HG02870 (cell line): ENCODE measurements around the gene FAU.
A peak's percentile ranks its signal among the peaks of the same experiment; 100 is the strongest.

Source experiments
- ATAC-seq: cut with Tn5 transposase; IDR thresholded peaks from one replicate; pipeline ENCODE4 v1.9.1; 2021; ENCODE audit warnings: mild to moderate bottlenecking, moderate library complexity; ENCODE audit not compliant: unreplicated experiment

The FAU gene

DNA sequence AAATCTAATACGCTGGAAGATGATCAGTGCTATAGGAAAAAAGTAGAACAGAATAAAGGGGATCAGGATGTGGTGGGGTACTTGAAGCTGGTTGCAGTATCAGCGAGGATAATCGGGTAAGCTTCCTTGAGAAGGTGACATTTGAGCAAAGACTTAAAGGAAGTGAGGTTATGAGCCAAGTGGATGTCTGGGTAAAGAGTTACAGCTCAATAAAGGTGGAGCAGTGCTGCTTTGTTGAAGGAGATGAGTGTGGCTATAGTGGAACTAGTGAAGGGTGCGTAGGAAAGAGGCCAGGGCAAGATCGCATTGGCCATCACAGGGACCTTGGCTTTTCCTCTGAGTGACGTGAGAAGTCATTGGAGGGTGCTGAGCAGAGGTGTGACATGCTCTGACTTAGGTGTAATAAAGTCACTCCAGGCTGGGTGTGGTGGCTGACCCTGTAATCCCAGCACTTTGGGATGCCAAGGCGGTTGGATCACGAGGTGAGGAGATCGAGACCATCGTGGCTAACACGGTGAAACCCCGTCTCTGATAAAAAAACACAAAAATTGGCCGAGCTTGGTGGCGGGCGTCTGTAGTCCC, 14.7 kb upstream of the FAU start:
- no peak for ATAC-seq

DNA sequence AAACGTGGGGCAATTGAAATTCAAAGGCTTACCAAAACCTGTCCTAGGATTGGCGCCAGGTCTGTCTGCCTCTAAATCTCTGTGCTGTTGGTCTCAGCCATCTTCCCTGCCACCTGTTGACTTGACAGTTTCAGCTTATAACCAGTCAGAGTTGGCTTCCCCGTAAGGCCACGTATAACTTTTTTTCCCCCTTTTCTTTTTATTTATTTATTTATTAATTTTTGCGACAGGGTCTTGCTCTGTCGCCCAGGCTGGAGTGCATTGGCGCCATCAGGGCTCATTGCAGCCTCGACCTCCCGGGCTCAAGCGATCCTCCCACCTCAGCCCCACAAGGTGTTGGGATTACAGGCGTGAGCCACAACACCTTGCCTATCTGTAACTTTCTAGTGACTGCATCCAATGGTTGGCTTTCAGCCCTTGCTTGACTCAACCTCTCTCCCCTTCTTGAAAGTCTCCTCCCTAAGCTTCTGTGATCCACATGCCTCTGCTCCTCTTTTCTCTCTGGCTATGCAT, 13.8 kb upstream of the FAU start:
- ATAC-seq, result no peak

DNA sequence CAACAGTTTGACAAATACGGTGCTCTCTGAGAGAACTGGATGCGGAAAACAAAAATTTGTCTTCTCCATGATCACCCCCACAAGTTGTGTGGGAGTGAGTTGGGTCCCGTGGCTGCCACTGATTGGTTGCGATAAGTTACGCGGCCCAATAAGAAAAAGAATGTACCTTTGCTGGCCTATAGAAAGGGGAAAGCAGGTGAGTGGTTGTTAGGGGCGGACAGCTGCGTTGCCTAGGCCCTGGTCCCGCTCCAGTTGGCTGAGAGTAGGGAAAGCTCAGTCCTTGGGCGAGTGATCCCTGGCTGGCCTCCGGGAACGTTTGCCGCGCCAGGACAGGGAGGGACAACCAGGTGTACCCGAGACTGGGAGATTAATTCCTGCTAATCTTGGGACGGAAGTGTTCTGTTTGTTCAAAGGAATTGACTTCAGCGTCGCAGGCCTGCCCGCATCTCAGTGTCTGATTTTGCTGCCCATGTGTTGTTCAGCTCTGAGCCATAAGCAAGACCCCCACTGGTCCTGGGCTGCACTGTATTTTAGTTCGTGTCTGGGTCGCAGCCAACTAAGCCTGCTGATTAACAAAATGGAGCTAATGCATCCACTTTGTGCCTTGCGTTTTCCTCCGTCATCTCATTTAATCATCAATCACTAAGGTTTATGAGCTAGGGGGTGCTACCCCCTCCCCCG, 13.2 kb upstream of the FAU start:
- ATAC-seq, result peak; percentile 56

DNA sequence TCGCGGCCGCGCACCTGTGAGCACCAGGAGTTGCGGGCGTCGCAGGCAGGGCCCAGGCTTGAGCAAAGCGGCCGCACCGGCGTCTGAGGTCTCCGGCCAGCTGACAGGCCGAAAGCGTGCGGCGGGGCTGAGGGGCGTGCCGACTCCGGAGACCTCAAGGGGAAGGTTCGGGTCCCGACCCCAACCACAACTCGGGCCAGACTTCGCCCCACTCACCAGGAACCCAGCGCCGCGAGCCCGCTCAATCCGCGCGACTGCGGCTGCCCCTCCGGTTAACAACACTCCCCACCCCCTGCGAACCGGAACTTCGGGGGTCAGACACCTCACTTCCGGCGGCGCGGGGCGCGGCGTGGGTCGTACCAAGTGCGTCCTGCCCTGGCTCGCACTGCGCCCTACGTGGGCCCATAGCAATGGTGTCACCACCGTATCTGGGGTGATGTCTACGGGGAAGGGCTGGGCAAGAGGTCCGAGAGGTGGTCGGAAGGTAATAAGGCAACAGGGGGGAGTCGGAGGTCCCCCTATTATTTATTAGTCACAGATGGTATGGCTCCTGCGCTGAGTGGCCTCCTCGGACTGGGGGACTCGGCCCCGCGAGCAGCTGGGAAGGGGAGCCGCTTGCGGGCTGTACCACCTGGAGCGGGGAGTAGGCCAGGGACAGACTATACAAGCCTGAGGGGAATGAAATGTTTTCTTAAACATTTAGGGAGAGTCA, 12.5 kb upstream of the FAU start, which contains the start of gene SYVN1:
Gene SYVN1, minus strand, starts transcription at position 280 of the 712 bp plus-strand sequence. CDS start 918 bp downstream, outside the sequence.
- peak; percentile 51 for ATAC-seq

DNA sequence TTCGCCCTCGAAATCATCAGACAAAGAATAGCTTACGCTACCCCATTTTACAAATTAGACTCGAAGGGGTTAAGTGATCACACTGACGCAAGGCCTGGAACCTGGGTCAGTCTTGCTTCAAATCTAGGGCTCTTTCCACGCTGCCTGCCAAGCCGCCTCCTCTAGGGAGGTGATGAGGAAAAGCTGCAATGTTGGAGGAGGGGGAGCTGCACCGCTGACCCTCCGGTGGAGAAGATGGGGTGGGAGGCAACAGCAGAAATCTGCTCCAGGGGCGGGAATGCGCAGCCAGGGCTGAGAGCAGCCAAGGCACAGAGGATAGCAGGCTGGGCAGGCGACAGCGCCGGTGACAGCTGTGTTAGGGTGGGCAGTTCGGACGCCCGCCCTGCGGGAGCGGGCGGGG, 11.8 kb upstream of the FAU start:
- no peak for ATAC-seq

DNA sequence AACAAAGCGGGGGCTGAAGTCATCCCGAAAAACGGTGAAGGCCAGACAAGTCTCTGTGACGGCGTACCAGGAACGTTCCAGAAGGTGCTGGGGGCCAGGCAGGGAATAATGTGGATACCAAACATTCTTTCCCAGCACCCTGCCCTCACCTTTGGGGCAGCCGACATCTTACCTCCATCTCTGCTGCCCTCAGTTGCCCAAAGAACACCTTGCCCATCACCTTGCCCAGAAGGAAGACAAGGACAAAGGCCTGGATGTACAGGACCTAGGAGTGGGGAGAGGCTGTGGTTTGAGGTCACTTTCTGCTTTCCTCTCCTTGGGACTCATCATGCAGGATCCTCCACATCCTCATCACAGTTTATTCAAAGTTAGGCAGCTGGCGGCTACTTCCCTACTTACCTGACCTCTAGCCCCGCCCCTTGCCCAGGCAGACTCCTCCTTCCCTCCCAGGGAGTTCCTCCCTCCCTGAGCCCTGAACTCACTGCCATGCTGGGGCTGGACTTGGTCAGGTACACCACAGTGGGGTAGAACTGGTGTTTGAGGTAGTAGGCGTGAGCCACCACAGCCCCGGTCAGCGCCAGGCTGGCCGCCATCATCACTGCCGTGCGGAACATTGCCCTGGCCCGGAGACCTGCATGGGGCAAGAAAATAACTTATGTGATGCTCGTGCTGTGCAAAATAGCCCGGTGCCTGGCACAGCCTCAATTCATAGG, 11.2 kb upstream of the FAU start:
- no peak for ATAC-seq

DNA sequence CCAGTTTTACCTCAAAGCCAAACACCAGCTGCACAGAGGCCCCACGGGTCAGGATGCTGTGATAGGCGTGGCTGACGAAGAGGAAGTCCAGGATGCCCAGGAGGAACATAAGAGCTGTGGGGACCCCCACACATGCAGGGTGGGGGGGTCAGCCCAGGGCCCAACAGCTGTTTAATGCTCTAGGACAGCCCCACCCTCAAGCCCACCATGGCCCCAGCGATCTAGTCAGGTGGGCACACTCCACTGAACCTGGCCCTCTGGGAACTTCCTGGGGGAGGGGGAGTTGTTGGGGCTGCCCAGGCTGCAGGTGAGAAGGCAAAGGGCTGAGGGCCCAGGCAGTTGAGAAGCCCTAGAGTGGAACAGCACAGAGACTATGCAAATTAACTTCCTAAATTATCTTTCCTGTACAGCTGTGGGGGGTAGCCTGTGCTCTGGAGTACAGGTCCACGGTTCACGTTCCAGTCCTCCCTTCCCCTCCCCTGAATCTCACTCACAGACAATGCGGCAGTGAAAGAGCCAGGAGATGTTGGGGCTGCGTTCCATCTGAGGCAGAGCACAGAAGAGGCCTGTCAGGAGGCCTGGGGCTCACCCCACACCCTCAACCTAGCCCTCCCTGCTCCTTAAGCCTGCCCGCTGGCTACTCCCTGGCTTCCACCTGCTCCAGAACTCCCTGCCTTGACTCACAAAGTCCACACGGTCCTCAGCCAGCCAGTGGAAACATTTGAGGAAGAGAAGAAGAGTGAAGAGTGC, 10.5 kb upstream of the FAU start:
- no peak for ATAC-seq

DNA sequence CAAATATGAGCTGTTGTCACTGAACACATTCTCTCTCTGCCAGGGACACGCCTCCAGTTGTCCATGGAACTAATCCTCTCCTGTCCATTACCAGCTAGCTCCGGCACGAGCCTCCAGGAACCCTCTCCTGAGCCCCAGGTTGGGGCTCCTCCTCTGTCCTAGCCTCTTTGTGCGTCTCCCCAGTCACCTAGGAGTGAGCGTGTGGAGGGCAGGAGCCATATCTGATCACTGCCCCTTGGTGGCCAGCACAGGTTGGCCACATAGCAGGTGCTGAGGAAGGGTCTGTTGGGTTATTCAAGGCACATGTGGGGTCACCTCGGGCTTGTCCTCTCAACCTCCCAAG, 9.9 kb upstream of the FAU start:
- no peak for ATAC-seq

DNA sequence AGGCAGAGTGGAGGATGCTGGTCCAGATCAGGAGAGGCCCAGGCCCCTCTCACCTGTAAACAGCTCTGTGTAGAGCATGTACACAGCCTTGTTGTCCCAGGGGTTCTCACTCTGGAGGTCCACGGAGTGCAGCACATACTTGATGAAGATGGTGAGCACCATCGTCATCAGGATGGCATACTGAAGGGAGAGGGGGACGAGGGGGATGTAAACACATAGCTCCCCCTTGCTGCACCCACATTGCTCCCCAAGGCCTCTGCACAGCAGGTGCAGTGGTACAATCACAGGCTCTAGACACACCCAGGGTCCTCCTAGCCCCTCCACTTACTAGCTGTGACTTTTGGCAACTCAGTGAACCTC, 9.5 kb upstream of the FAU start:
- ATAC-seq, result no peak

DNA sequence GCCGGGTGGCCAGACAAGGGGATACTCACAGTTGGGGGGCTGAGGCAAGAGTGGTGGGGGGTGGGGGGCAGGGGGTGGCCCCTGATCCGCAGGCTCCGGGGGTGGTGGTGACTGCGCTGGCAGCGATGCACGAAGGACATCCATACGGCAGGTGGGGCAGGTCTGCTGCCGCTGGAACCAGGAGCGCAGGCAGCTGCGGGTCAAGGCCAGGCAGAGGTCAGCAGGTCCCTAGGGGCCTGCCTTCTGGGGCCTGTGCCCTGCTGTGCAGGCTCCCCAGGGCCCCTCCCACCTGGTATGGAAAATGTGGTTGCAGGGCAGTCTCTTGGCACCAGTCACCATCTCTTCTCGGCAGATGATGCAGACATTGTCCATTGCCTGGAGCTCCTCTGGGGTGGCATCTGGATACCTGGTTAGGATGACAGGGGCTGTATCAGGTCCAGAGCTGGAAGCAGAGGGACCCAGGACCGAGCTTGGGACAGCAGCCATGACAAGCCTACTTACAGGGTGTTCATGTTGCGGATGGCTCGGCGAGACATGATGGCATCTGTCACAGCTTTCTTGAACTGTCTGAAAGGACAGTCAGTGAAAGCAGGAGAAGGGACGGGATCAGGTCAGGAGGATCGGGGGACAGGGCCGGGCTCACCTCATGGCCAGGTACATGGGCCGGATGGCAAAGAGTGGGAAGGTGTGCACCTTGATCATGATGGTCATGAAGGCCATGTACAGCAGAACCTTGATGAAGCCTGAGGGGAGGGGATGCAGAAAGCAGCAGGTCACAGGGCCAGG, 8.9 kb upstream of the FAU start:
- ATAC-seq, result no peak

DNA sequence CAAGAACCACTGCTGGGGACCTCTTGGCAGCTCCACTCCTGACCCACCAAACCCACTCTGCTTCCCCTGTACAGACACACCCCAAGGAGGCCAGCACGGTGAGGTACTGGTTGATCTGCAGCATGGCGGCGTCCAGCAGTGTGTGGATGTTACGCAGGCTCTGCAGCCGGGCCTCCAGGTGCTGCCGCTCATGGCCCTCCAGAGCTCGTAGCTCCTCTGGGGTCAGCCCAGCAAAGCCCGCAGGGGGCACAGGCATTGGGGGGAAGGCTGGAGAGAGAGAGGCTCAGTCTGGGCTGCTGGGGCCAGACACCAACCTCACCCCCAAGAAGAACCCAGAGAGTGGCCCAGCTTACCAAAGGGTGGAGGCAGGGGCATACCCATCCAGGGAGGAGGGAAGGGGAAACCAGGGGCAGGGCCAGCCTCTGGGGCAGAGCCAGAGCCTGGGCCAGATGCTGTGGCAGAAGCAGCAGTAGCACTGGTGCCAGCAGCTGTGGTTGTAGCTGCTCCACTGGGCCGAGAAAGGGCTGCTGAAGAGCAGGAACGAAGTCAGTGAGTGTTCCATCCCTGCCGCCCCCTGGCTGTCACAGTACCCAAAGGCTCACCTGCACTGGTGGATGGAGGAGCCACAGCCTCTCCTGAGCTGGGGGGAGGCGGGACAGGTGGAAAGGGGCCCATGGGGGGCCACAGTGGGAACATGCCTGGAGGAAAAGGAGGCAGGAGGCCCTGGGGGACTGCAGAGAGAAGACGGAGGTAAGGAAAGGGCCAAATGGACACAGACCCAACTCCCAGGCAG, 7.9 kb upstream of the FAU start:
- ATAC-seq, result no peak

DNA sequence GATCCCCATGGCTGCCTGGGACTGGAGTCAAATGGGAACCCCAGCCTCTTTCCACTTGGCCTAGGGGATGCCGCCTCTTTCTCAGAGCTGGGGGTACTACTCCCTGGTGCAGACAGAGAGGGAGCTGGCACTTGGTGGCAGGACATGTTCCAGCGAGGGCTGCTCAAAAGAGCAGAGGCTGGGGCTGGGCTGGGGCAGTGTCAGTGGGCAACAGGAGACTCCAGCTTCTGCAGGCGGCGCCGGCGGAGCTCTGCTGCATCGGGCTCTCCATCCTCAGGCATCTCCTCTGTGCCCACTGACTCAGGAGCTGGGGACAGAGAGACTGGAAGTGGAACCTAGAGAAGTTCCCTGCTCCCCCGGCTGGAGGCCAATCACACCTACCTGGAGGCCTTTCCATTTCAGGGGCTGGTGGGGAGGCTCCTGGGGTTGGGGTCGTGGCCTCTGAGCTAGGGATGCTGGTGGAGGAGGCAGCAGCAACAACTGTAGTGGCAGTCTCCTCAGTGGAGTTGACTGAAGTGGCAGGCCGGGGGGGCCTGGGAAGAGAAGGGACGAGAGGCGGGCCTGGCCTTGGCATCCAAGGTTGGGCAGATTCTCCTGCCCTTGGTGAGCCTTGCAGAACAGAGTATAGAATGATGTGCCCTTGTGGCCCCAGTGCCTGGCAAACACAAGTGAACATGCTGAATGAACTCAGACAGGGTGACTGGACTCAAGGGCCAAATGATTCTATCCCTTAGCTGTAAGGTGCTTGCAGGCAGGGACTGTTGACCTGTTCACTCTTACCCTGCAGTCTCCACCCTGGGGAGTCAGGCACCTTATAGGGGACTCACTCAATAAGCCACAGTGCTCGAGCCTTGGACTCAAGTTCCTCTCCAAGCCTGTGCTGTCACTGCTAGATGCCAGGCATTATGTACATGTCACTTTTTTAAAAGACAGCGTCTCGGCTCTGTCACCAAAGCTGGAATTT, 6.5 kb upstream of the FAU start:
- ATAC-seq, result no peak

DNA sequence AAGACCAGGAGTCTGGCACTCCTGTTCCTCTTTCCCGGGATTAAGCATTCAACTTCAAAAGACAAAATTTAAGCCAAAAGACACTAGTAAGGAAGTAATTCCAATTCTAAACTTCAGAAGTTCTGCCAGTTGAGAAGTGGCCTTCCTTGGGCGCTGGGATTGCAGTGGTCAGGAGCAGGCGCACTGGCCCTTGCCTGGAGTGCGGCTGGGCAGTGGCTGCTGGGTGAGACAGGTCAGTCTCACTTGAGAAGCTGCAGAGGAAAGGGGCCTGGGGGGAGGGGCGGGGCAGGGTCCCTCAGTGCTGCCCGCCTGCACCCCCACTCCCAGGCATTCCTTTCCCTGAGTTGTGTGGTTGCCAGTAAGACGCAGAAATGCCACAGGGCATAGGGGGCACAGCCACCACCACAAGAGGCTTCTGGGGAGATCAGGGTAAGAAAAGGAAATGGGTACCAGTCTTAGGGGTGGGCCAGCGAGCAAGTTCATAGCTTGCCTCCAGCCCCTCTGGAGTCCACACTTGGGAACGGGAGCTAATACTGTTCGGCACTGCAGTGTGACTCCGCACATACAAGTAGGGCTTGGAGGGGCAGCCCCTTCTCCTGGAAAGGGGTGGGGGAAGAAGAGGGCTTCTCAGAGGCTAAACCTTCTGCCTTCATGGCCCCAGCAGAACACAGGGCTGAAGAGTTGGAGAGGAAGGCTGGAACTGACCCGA, 5.7 kb upstream of the FAU start:
- ATAC-seq, result no peak

DNA sequence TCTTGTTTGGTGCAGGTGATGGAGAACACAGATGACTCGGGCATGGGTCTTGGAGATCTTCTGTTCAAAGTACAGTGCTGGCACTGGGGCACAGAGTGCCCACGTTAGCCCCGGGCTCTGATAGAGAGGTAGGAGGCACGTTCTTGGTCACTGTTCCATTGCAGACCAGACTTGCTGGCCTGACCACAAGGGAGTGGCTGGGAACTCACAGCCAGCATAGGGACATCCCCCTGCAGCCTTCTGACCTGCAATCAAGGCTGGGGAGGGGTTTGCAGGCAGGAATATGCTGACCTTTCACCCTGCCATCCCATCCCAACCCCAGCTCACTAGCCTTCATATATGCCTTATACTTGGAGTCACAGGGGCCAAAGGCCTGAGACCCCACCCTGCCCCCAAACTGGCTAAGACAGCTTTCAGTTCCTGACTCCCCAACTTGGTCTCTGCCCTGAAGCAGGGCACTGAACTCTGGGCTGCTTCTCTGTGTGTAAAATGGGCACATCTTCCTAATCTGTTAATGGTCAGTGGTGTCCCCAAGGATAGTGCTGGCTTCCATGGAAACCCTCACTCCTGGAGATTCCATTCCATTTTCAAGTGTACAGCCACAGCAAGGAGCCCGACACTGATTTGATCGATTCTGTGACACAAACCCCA, 4.8 kb upstream of the FAU start:
- no peak for ATAC-seq

DNA sequence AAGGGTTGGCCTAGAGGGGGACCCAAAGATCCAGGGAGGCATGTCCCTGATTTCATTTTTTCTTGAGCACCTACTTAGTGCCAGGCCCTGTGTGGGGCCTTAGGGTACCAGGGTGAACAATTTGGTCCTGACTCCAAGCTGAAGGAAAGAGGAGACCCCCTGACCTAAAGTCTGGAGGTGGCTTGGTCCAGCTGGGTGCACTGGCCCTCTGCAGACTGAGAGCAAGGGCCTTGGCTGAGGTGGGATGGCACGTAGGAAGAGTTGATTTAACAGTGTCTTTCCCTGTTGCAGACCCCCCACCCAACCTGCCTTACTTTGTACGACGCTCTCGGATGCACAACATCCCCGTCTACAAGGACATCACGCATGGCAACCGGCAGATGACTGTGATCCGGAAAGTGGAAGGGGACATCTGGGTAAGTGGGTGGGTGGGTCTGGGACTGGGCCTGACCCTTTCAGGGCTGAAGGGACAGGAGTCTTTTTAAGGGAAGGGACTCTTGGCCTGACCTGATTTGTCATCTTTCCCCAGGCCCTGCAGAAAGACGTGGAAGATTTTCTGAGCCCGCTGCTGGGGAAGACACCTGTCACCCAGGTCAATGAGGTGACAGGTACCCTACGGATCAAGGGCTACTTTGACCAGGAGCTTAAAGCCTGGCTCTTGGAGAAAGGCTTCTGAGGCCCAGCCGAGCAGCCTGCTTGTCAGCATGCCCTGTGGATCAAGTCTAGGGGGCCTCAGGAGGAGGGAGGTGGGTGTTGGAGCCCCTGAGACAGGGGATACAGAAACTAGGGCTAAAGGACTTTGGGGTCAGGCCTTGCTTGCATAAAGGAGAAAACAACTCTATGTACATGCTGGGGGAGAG, 3.5 kb upstream of the FAU start:
- ATAC-seq, result no peak
